IMR-90 (cell line): ENCODE data around the gene FABP2. TPM values are rescaled to one million over a fixed set of nuclear protein-coding genes. Genes with fewer than 3 reads are reported as not detected.
A peak's percentile ranks its signal among the peaks of the same experiment; 100 is the strongest.

ENCODE experiments used
- ATAC-seq: fragments of 200-7000 bp; cut with Tn5 transposase; 2 replicates; pipeline ENCODE4 v1.9.1; 2020; ENCODE audit warnings: low read depth, mild to moderate bottlenecking, moderate library complexity
- BruUV-seq: library from RNA; stranded (reverse); fragments of 400-500 nt; replicated peaks from 2 replicates; lab custom pipeline; 2021; lab: Mats Ljungman, UMichigan
- CTCF ChIA-PET: fragments of 300-600 bp; formaldehyde crosslinking; extraction: SDS; loops from one replicate; lab custom pipeline; 2021; ENCODE audit warnings: antibody characterized with exemption; lab: Yijun Ruan, JAX
- POLR2A ChIA-PET: fragments of 300-600 bp; sonication (Branson Sonifier 250); formaldehyde crosslinking; loops from one replicate; lab custom pipeline; 2022; ENCODE audit warnings: antibody characterized with exemption; ENCODE audit not compliant: unreplicated experiment; lab: Charles Lee
- DNase-seq: peaks from one replicate; pipeline ENCODE4 v3.0.0; 2013
- H2AFZ ChIP-seq: replicated peaks from 2 replicates; pipeline ENCODE3; 2013; ENCODE audit warnings: low read length, mild to moderate bottlenecking; ENCODE audit not compliant: poor library complexity
- H2AK5ac ChIP-seq: 2 replicates; pipeline ENCODE4 v1.6.1; 2013; ENCODE audit warnings: low read depth, low read length, inconsistent platforms
- H2AK9ac ChIP-seq: replicated peaks from 2 replicates; pipeline ENCODE3; 2013; ENCODE audit warnings: mild to moderate bottlenecking, low read depth, low read length, moderate library complexity; ENCODE audit not compliant: poor library complexity
- H2BK120ac ChIP-seq: 2 replicates; pipeline ENCODE4 v1.6.1; 2013; ENCODE audit warnings: low read depth, low read length, inconsistent platforms
- H2BK15ac ChIP-seq: 3 replicates; pipeline ENCODE4 v1.6.1; 2013; ENCODE audit warnings: low read depth, low read length, inconsistent platforms
- H2BK20ac ChIP-seq: 2 replicates; pipeline ENCODE4 v1.6.1; 2013; ENCODE audit warnings: low read depth, mild to moderate bottlenecking, inconsistent platforms, low read length, moderate library complexity
- H2BK5ac ChIP-seq: 2 replicates; pipeline ENCODE4 v1.6.1; 2013; ENCODE audit warnings: mild to moderate bottlenecking, low read depth, low read length, inconsistent platforms; ENCODE audit not compliant: poor library complexity, severe bottlenecking
- H3K14ac ChIP-seq: replicated peaks from 2 replicates; pipeline ENCODE4 v1.6.1; 2013; ENCODE audit warnings: low read depth, low read length, inconsistent platforms
- H3K18ac ChIP-seq: 2 replicates; pipeline ENCODE4 v1.6.1; 2013; ENCODE audit warnings: low read depth, low read length, control low read depth
- H3K23ac ChIP-seq: 2 replicates; pipeline ENCODE4 v1.6.1; 2013; ENCODE audit warnings: low read depth, low read length, inconsistent platforms
- H3K27ac ChIP-seq: 2 replicates; pipeline ENCODE4 v1.5.1; 2013; ENCODE audit warnings: mild to moderate bottlenecking, control low read depth, low read length; ENCODE audit not compliant: insufficient read depth
- H3K27me3 ChIP-seq: 2 replicates; pipeline ENCODE4 v1.6.1; 2013; ENCODE audit warnings: low read length; ENCODE audit not compliant: control insufficient read depth, insufficient read depth
- H3K36me3 ChIP-seq: 2 replicates; pipeline ENCODE4 v1.6.1; 2013; ENCODE audit warnings: low read length, mixed read lengths; ENCODE audit not compliant: control insufficient read depth, insufficient read depth
- H3K4ac ChIP-seq: 2 replicates; pipeline ENCODE4 v1.6.1; 2013; ENCODE audit warnings: low read depth, low read length, inconsistent platforms
- H3K4me1 ChIP-seq: 2 replicates; pipeline ENCODE4 v1.6.1; 2013; ENCODE audit warnings: low read length, mixed read lengths; ENCODE audit not compliant: control insufficient read depth, insufficient read depth
- H3K4me2 ChIP-seq: 2 replicates; pipeline ENCODE4 v1.6.1; 2013; ENCODE audit warnings: low read depth, mild to moderate bottlenecking, control low read depth, low read length, moderate library complexity
- H3K4me3 ChIP-seq: 2 replicates; pipeline ENCODE4 v1.5.1; 2013; ENCODE audit warnings: low read depth, mild to moderate bottlenecking, control low read depth, low read length, moderate library complexity; ENCODE audit not compliant: insufficient read depth
- H3K56ac ChIP-seq: 2 replicates; pipeline ENCODE4 v1.6.1; 2013; ENCODE audit warnings: low read length, inconsistent platforms; ENCODE audit not compliant: insufficient read depth; ENCODE audit errors: extremely low read depth
- H3K79me1 ChIP-seq, 2 experiments: 2 replicates each; pipeline ENCODE4 v1.6.1; 2013; ENCODE audit warnings: low read length in 2 of 2, inconsistent platforms in 1 of 2, low read depth in 1 of 2
- H3K9ac ChIP-seq: 2 replicates; pipeline ENCODE4 v1.6.1; 2013; ENCODE audit warnings: low read depth, low read length, control low read depth
- H3K9me1 ChIP-seq: 2 replicates; pipeline ENCODE4 v1.6.1; 2013; ENCODE audit warnings: low read length, inconsistent platforms; ENCODE audit not compliant: insufficient read depth
- H3K9me3 ChIP-seq: 2 replicates; pipeline ENCODE4 v1.6.1; 2013; ENCODE audit warnings: low read length; ENCODE audit not compliant: control insufficient read depth, insufficient read depth
- H4K20me1 ChIP-seq: 2 replicates; pipeline ENCODE4 v1.6.1; 2013; ENCODE audit warnings: low read length, inconsistent platforms; ENCODE audit not compliant: insufficient read depth
- H4K5ac ChIP-seq: 2 replicates; pipeline ENCODE4 v1.6.1; 2013; ENCODE audit warnings: mild to moderate bottlenecking, low read depth, low read length, control low read depth
- H4K8ac ChIP-seq, 2 experiments: 2 replicates each; pipeline ENCODE4 v1.6.1; 2013; ENCODE audit warnings: low read depth in 2 of 2, low read length in 2 of 2, control low read depth in 1 of 2, inconsistent platforms in 1 of 2
- H4K91ac ChIP-seq: 2 replicates; pipeline ENCODE4 v1.6.1; 2013; ENCODE audit warnings: low read depth, low read length, inconsistent platforms; ENCODE audit not compliant: insufficient read depth
- BHLHE40 ChIP-seq: fragments of 150-350 bp; IDR thresholded peaks from 2 replicates; pipeline ENCODE4 v1.6.1; 2016; ENCODE audit warnings: mild to moderate bottlenecking, low read depth, low read length
- MAFK ChIP-seq: IDR thresholded peaks from 2 replicates; pipeline ENCODE4 v1.6.1; 2012; ENCODE audit warnings: low read depth, low read length, improper control_type of control experiment
- RCOR1 ChIP-seq: IDR thresholded peaks from 2 replicates; pipeline ENCODE4 v1.6.1; 2012; ENCODE audit warnings: mild to moderate bottlenecking, low read length, improper control_type of control experiment; ENCODE audit not compliant: insufficient replicate concordance
- WGBS, 2 experiments: methylation state at CpG; one replicate each; pipeline versions ENCODE4 v1.1.5 to v1.1.7; 2013; ENCODE audit warnings: missing lambda C conversion rate in 2 of 2; ENCODE audit not compliant: insufficient read length in 1 of 2; ENCODE audit errors: extremely low coverage in 2 of 2; 5-methylcytosine and 5-hydroxymethylcytosine counted together
- dilution Hi-C: fragments of 300-500 bp; cut with HindIII; formaldehyde crosslinking; loops from one replicate; pipeline ENCODE4 v1.14.3; 2018; ENCODE audit warnings: low sequenced_read_pairs; ENCODE audit not compliant: unreplicated experiment
- in situ Hi-C: fragments of 300-500 bp; cut with MboI; formaldehyde crosslinking; loops from 3 replicates; pipeline ENCODE4 v1.14.3; 2019; ENCODE audit warnings: low sequenced_read_pairs, inconsistent platforms, mixed read lengths
- intact Hi-C: fragments of 100-400 bp; cut with micrococcal nuclease; formaldehyde crosslinking; loops from 2 replicates; pipeline ENCODE4 v1.10.0; 2022
- polyA plus RNA-seq, 3 experiments: library from polyadenylated mRNA; depleted of rRNA; stranded (reverse); fragments of >200 nt; gene quantifications; 2 replicates each; pipeline ENCODE4 v1.2.3, GENCODE V29; 2012; ENCODE audit warnings: low replicate concordance in 1 of 3
- total RNA-seq: library from RNA; depleted of rRNA; stranded (reverse); fragments of >200 nt; gene quantifications from 2 replicates; pipeline ENCODE4 v1.2.3, GENCODE V29; 2012

Gene FABP2
- total and polyA plus RNA-seq, 2 of the 4 experiments (the other 2 are of a cell fraction), result not detected

GRCh38 chr4:119297795-119298194, 24.1 kb downstream of the FABP2 start:
- no peaks in the 10 kb centered on the region; the same call in 1 of the 2 replicates for H3K4me1 ChIP-seq
- no peak overlapping the region for H2AK9ac ChIP-seq
- 0 out of 2 replicates have a peak, but pooled peaks cover 2% of the 10 kb centered on the region for H3K9me3 ChIP-seq
- no peak overlapping the region for H2BK120ac ChIP-seq
- TSS peak; percentile 82 for BruUV-seq
- no peak overlapping the region; the same call in 1 of the 2 replicates for H3K23ac ChIP-seq
- H3K9ac ChIP-seq, result no peak overlapping the region
- H2BK15ac ChIP-seq, result no peak overlapping the region
- CTCF ChIA-PET, result interaction anchor here (0.6 kb wide), 1 partner anchor 572 kb away, joined by 3 read pairs; no protein-coding TSS in a partner anchor
- H3K4me3 ChIP-seq, result 0 out of 2 replicates have a peak overlapping the region, but pooled peaks have one; percentile 10
- H4K20me1 ChIP-seq, result no peaks in the 10 kb centered on the region
- H2AK5ac ChIP-seq, result no peak overlapping the region
- no peak overlapping the region for H4K91ac ChIP-seq
- H3K4me2 ChIP-seq, result peak overlapping the region; percentile 86; the same call in 1 of the 2 replicates
- H3K14ac ChIP-seq, result no peak overlapping the region
- no peak overlapping the region for H4K8ac ChIP-seq
- H3K4ac ChIP-seq, result no peak overlapping the region
- no peak overlapping the region for H3K56ac ChIP-seq
- TF ChIP-seq RCOR1 (no peak), BHLHE40 (no peak), MAFK (peak; percentile 79)
- no peak overlapping the region for H2AFZ ChIP-seq
- H4K5ac ChIP-seq, result no peak overlapping the region
- no peak overlapping the region for H2BK5ac ChIP-seq
- peaks cover 3% of the 10 kb centered on the region; the same call in 1 of the 2 replicates for H3K9me1 ChIP-seq
- POLR2A ChIA-PET, result interaction anchor here (0.6 kb wide), 1 partner anchor 286 kb away, joined by 5 read pairs; no protein-coding TSS in a partner anchor
- DNase-seq (no peak), ATAC-seq (no peak)
- H2BK20ac ChIP-seq, result no peak overlapping the region
- H3K27me3 ChIP-seq, result no peaks in the 10 kb centered on the region
- peaks cover 5 to 38% of the 10 kb centered on the region in 2 experiments; a peak in 3 of 4 replicates for H3K79me1 ChIP-seq
- H3K36me3 ChIP-seq, result peaks cover 12% of the 10 kb centered on the region
- dilution Hi-C loops, result loop anchor here (10.0 kb wide), 1 partner anchor 323 kb away; no protein-coding TSS in a partner anchor
- in situ Hi-C loops, result no loop called here
- no CpG with 5 or more reads among the region's 1 CpG for WGBS, 2 experiments
- H3K27ac ChIP-seq, result no peak overlapping the region
- no peak overlapping the region for H3K18ac ChIP-seq
- intact Hi-C loops, result no loop called here
